ENCODE results near the gene TMPRSS3.
"Not testable (repeated sequence)": the region's sequence is repeated elsewhere in the genome, so short reads cannot be mapped to it uniquely, and the experiment has no call there.

TMPRSS3 gene

GRCh38 chr21:42408718-42409117 is 12.9 kb upstream of the TMPRSS3 start:
- DNase-seq (ENCODE audit: low read depth in 2 of 2) = not testable (repeated sequence)

GRCh38 chr21:42407476-42407875 is 11.6 kb upstream of the TMPRSS3 start:
- DNase-seq (ENCODE audit: low read depth in 2 of 2) = no peak

- DNase-seq (ENCODE audit: low read depth in 2 of 2) = no peak
Measured at GRCh38 chr21:42406866-42407265, 11.0 kb upstream of the TMPRSS3 start.

- no peak for DNase-seq (ENCODE audit: low read depth in 2 of 2)
Measured at GRCh38 chr21:42406201-42406621, 10.4 kb upstream of the TMPRSS3 start.

GRCh38 chr21:42405064-42406013 is 9.5 kb upstream of the TMPRSS3 start:
- no peak for DNase-seq (ENCODE audit: low read depth in 2 of 2)

DNA sequence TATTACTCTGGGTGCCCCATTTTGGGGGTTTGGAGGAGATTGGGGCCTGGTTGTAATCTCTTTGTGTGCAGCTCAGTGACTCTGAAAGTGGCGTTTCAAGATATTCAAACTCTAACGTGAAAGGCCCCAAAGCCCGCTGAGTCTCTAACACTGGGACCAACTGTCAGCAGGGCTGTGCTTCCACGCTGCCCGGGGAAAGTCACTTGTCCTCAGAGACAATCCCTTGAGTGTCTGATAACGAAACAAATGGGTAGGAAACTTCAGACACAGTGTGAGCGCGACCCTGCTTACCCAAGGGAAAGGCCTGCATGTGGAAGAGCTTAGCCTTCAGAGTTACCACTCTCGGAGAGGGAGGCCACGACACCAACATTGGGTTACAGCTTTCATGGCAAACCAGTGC is 8.7 kb upstream of the TMPRSS3 start:
- no peak for DNase-seq (ENCODE audit: low read depth in 2 of 2)

GRCh38 chr21:42403611-42404231 is 7.9 kb upstream of the TMPRSS3 start, which contains the start of gene UBASH3A:
Gene UBASH3A (plus strand): TSS chr21:42403902. CDS start chr21:42403946, 44 bp downstream.
- no peak for DNase-seq (ENCODE audit: low read depth in 2 of 2)

DNA sequence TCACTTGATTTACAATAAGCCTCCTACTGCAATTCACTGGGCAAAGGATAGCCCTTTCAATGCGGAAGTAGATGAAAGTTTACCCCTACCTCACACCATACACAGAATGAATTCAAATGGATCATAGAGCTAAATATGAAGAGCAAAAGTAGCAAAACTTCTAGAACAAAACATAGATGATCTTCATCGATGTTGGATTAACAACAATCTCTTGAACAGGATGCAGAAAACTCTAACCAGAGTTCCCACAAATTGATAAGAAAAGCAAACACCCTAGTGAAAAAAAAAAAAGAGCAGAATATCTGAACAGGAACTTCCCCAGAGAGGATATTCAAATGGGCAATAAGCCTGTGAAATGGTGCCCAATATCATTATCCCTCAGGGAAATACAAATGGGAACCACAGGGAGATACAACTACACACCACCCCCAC is 6.0 kb upstream of the TMPRSS3 start:
- DNase-seq (ENCODE audit: low read depth in 2 of 2) = no peak

GRCh38 chr21:42401154-42401553 is 5.3 kb upstream of the TMPRSS3 start:
- no peak for DNase-seq (ENCODE audit: low read depth in 2 of 2)

GRCh38 chr21:42400525-42400924 is 4.7 kb upstream of the TMPRSS3 start:
- no peak for DNase-seq (ENCODE audit: low read depth in 2 of 2)

DNA sequence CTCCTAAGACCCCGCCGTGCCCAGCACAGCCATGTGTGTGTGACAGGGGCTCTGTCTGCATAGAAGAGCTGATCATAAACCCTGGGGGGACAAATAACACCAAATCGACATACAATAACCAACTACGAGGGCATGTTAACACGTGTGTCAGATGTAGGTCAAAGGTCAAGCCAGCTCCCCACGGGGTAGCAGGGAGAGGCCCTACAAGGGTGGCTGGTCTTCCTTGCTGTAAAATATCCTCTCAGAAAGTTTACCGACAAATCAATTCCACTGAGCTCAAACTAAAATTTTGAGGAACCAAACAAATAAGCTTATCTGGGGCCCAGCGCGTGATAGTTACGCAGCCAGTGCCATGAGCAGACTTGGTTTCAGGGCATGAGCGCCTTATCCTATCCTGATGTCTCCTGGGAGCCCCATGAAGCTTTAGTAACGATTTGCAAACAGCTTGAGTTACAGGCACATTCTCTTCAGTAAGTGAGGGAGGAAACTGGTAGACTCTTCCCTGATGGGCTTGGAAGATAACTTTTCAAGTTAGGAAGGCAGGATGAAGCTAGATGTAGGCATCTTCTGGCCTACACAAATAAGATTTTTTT is 2.7 kb upstream of the TMPRSS3 start:
- DNase-seq (ENCODE audit: low read depth in 2 of 2) = no peak

DNA sequence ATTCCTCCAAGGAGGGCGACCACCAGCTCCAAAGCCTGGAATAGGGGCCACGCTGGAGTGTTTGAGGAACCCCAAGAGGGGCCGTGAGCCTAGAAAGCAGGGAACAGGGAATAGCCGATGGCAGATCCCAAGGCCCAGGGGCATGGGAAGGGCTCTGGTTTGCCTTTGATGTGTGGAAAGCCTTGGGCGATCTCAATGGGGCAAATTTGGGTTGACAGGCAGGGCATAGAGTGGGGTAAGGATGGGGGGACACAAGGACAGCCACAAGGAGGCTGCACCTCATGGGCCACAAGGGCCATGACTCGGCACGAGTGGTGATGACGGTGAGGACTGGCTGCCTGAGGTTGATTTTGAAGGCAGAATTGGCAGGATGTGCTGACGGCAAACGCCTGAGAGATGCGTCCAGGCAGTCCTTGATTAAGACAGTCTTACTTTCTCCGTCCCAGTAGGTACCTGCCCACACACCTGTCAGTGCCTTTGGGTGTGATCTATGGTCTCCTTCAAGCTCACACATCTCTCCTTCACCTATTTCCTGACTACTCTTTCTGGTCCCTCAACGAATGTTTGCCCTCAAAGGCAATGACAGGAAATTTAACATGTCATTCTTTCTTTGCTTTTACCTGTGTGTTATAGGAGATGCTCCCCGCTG is 2.0 kb upstream of the TMPRSS3 start:
- no peak for DNase-seq (ENCODE audit: low read depth in 2 of 2)

GRCh38 chr21:42396799-42397745 is 1.2 kb upstream of the TMPRSS3 start:
- no peak for DNase-seq (ENCODE audit: low read depth in 2 of 2)

GRCh38 chr21:42395302-42395701 is 550 bp downstream of the TMPRSS3 start:
- no peak for DNase-seq (ENCODE audit: low read depth in 2 of 2)

GRCh38 chr21:42393443-42393950 is 2.4 kb downstream of the TMPRSS3 start:
- DNase-seq (ENCODE audit: low read depth in 2 of 2) = no peak

DNA sequence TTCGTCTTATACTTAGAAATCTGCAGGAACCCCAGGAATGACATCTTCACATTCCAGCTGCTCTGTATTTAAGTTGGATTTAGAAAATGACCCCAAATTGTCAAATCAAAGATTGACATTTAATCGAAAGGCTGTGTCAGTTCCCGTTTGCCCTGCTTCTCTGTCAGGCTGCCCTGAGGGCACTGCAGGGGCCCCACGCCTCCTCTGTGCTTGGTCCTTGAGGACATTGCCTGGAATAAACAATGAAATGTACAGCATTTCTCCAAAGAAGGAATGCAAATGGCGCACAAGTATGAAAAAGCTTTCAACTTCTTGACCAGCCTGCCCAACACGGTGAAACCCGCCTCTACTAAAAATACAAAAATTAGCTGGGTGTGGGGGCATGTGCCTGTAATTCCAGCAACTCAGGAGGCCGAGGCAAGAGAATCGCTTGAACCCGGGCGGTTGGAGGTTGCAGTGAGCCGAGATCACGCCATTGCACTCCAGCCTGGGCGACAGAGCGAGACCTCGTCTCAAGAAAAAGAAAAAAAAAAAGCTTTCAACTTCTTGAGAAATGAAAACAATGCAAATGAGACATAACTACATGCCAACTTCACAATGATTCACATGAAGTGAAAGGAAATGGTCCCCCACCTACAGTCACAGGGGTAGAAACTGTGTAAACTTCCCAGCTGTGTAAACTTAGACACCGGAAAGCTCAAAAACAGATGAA is 3.0 kb downstream of the TMPRSS3 start:
- DNase-seq (ENCODE audit: low read depth in 2 of 2) = no peak

- no peak for DNase-seq (ENCODE audit: low read depth in 2 of 2)
Measured at GRCh38 chr21:42391297-42391696, 4.6 kb downstream of the TMPRSS3 start.

- no peak for DNase-seq (ENCODE audit: low read depth in 2 of 2)
Measured at GRCh38 chr21:42390696-42391095, 5.2 kb downstream of the TMPRSS3 start.

GRCh38 chr21:42390193-42390592 is 5.7 kb downstream of the TMPRSS3 start:
- DNase-seq (ENCODE audit: low read depth in 2 of 2) = no peak

- no peak for DNase-seq (ENCODE audit: low read depth in 2 of 2)
Measured at GRCh38 chr21:42389449-42389835, 6.4 kb downstream of the TMPRSS3 start.
